GM18499 (cell line): Measurements from ENCODE around the gene BTAF1.
"Not testable (repeated sequence)": the region's sequence is repeated elsewhere in the genome, so short reads cannot be mapped to it uniquely, and the experiment has no call there.

Source experiments
- ATAC-seq: cut with Tn5 transposase; IDR thresholded peaks from one replicate; pipeline ENCODE4 v1.9.1; 2021; ENCODE audit warnings: moderate number of reproducible peaks; ENCODE audit not compliant: insufficient read depth, unreplicated experiment

The BTAF1 gene

DNA sequence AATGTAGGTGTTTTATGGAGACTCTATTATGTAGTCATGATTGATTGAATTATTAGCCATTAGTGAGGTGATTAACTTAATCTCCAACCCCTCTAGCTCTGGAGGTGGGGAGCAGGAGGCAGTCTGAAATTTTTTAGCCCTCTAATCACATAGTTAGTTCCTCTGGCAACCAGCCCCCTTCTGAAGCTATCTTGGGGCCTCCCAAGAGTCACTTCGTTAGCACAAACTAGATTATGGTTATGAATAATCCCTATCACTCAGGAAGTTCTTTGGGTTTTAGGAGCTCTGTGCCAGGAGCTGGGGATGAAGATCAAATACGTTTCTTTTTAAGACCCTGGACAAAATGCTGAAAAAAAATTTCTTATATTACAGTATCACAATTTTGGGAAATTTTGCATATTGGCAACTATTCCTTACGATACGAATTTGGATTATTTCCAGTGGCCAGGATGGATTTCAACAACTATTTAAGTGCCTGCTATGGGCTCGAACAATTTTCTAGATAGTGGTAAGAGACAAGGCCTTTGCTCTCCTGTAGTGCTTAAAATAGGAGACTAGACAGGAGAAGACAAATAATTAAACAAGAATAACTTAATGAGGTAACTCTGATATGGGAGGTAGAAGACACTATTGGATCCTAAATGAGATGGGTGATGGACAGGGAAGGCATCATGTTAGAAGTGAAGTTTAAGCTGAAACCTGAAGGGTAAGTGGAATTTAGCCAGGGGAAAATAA lies 52.9 kb downstream of the BTAF1 start:
- no peak for ATAC-seq

DNA sequence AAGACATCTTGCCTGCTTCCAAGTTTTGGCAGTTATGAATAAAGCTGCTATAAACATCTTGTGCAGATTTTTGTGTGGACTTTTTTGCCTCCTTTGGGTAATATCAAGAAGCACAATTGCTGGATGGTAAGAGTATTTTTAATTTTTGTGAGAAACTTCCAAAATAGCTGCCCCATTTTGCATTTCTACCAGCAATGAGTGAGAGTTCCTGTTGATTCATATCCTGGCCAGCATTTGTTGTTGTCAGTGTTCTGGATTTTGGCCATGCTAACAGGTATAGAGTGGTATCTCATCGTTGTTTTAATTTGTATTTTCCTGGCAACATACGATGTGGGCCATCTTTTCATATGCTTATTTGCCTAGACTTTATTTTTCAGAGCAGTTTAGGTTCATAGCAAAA lies 53.9 kb downstream of the BTAF1 start:
- ATAC-seq, result no peak

DNA sequence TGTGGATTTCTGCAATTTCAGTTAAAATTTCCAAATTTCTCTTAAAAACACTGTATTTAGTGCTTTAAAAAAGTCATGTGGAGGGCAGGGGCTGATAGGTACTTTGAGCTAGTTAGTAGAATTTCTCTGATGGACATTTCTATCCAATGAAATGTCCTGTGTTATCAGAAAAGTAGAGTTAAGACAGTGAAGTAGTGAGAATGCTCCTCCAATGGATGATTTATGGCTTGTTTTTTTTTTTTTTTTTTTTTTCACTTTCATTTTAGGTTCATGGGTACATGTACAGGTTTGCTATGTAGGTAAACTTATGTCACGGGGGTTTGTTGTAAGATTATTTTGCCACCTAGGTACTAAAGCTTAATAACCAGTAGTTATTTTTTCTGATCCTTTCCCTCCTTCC lies 55.0 kb downstream of the BTAF1 start:
- no peak for ATAC-seq

DNA sequence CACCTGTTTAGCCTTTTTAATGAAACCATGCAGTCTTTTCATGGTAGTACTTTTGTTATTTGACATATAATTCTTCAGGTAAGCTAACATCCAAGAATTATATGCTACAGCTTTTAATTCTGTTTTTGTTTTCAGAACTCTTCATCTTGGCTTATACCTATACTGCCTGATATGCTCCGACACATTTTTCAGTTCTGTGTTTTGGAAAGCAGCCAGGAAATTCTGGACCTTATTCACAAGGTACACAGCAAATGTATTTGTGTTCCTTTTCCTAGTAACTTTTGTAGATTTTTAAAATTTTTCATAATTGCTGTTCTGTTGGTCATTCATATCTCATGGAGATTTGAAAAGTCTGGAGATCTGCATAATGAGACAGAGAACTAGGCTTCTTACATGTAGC lies 56.7 kb downstream of the BTAF1 start:
- ATAC-seq, result no peak

DNA sequence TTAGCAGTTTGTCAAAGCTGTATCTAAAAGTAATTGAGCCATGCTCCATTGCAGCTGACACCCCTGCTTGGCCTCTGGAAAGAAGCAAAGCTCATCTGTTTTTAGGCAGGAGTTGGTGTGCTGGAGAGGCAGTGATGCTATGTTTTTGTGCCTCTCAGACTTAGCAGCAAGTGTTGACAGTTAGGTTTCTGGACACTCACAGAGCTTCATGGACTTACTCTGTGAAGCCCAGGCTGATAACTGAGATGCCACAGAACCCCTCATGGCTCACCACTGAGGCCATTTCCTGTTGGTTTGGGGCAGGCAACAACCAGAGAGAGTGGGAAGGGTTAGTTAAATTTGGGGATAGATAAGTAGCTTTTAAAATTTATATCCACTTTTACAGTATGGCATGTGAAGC lies 59.8 kb downstream of the BTAF1 start:
- ATAC-seq, result no peak

DNA sequence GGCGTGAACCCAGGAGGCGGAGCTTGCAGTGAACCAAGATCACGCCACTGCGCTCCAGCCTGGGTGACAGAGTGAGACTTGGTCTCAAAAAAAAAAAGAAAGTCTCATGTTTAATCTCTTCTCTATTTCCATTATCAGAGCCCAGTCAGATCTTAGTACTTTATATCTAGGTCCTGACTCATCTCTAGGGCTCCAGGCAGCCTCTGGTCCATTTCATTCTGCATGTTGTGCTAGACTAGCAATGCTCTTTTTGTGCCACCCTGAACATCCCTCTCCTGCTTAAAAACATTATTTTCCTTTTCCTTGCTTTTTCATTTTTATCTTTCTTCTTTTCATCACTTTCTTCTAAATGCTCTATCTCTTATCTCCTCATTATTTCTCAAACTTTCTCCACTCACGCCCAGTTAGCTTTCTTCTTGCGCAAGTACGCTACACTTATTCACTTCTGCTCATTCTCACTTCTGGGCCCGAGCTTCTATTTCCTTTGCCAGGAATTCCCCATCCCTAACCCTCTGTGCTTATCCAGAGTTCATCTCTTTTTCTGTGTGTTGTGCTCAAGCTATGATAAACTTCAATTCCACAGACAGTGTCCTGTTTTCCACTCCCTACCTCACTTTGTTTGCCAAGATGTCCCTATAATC lies 63.9 kb downstream of the BTAF1 start:
- ATAC-seq, result no peak

DNA sequence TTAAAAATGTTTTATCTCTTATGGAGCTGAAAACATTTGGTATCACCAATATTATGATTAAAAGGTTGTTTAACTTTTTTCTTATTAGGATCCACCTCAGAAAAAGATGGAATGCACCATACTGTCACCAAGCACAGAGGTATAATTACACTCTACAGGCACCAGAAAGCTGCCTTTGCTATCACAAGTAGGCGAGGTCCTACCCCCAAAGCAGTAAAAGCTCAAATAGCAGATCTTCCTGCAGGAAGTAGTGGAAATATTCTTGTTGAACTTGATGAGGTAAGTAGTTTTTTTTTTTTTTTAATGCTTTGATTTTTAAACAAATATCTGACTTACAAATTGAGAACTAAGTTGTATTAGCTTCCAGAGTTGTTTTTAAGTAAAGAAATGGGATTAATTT lies 68.5 kb downstream of the BTAF1 start:
- ATAC-seq, result no peak

DNA sequence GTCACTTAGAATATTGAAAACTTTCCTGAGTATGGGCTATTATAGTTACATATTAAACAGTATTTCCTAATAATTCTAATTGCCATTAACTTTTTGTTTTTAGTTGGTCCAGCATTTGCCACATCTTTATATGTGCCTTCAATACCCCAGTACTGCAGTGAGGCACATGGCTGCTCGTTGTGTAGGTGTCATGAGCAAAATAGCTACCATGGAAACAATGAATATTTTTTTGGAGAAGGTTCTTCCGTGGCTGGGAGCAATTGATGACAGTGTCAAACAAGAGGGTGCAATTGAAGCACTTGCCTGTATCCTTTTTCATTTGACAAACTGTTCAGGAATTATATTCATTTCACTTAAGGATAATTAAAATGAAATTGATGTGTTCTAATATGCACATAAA lies 72.7 kb downstream of the BTAF1 start:
- ATAC-seq, result no peak

DNA sequence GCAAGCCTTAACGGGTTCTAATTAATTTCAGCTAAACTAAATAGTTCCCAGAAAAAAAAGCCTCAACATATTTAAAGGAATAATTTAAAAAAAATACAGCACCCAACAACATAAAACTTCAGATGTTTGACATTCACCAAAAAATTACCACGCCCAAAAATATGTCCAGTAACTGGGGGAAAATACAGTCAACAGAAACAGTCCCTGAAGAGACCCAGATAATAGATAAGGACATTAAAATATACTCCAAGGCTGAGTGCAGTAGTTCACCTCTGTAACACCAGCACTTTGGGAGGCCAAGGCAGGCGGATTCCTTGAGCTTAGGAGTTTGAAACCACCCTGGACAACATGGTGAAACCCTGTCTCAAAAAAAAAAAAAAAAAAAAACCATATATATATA lies 78.0 kb downstream of the BTAF1 start:
- no peak for ATAC-seq

DNA sequence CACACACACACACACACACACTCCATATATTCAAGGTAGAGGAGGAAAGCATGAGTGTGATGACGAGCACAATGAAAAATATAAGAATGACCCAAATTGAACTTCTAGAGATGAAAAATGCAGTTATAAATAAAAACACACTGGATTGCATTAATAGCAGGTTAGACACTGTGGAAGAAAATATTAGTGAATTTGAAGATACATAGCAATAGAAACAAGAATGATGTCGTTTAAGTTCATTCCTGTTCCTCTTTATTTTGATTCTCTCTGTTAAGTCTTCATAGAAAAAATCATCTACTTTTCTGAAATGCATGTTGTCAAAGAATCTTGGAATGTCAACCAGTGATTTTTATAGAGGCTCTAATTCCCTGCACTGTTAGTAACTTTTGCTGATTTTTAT lies 78.4 kb downstream of the BTAF1 start:
- no peak for ATAC-seq

DNA sequence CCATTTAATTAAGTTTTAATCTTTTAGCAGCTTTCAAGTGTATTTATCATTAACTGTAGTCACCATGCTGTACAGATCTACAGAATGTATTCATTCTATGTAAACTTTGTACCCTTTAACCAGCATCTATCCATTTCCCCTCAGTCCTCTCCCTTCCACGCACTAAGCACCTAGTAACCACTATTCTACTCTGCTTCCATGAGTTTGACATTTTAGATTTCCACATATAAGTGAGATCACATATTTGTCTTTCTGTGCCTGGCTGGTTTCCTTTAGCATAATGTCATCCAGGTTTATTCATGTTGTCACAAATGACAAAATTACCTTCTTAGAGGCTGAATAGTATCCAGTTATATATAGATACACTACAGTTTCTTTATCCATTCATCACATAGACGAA lies 79.7 kb downstream of the BTAF1 start:
- ATAC-seq, result no peak

DNA sequence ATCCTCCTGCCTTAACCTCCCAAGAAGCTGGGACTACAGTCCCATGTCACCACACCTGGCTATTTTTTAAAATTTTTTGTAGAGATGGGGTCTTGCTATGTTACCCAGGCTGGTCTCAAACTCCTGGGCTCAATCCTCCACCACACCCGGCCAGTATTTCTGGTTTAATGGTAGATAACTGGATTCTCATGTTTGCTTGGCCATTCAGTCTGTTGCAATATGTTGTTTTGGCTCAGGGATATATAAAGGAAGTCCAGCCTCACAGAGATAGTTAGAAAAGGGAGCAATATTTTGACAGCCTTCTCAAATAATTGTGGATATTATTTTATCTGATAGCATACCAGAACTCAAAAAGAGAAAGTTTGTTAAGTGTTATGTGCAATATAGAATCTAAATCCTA lies 82.4 kb downstream of the BTAF1 start:
- ATAC-seq, result no peak

DNA sequence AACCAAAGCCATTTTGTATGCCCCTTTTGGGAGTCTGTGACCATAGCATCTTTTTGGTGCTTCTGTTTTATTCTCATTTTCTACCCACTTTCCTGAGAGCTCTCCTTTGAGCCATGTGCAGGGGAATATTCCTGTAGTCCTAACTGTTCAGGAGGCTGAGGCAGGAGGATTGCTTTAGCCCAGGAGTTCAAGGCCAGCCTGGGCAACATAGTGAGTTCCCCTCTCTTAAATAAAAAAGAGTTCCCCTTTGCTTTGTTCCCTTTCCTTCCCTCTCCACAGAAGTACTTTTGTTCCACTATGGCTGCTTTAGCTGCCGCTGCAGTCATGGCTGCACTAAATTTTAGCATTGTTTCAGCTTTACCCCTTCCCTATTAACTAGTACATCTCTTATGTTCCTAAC lies 85.9 kb downstream of the BTAF1 start:
- no peak for ATAC-seq

DNA sequence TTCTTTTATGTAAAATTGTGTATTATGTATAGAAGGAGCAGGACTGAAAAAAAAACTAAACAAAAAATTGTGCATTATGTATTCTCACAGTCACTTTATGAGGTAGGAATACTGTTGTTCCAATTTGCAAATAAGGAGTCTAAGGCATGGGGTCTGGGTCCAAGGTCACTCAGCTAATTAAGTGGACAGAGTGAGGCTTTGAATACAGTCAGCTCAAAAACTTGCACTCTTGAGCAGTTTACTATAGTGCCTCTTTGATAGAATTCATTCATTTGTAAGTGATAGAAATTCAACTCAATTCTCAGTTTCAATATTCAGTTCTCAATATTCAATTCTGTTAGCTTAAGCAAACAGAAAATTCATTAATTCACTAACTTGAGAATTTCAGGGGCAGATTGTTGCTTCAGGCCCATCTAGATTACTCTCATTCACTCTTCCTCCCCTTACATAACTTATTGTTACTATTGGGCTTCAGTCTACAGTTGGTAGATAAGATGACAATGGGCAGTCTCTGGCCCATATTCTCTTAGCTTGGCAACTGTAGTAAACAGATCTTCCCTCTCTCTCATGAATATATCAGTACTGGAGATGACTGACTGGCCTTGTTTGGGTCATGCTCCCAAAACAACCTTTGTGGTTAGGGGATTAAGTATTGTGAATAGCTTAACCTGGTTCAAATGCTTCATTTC lies 86.6 kb downstream of the BTAF1 start:
- no peak for ATAC-seq

DNA sequence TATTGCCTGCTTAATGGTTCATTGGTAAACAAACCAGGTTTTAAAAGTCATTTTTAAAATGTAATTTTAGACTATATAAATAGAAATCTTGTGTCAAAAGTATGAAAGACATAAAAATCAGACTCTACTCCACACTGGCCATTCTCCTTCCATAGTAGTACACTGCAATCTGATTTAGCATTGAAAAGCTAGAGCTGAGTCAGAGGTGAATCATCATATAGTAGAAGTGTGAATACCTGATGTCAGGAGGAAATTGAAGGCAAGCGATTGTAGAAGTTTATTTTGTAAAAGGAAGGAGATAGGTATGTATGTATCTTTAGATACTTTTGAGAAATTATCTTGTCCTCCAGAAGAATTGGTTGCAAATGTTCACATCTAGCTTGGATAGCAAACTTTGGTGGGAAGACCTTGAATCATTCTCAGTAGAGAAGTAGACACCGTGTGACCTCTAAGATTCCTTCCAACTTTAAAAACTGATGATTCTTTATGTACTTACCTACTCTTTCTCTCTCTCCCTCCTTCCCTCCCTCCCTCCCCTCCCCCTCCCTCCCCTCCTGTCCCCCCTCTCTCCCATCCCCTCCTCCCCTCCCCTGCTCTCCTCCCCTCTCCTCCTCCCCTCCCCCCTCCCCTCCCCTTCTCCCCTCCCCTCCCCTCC lies 88.1 kb downstream of the BTAF1 start:
- no peak for ATAC-seq

DNA sequence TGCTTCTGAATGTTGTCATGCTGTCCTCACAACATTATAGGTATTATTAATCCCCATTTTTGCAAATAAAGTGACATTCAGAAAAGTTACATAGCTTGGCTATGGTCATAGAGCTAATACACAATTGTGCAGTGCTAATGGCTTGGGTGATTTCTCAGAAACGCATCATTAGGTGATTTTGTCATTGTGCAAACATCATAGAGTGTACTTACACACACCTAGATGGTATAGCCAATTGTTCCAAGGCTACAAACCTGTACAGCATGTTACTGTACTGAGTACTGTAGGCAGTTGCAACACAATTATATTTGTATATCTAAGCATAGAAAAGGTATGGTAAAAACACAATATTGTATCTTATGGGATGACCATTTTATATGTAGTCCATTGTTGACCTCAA lies 91.0 kb downstream of the BTAF1 start:
- no peak for ATAC-seq

DNA sequence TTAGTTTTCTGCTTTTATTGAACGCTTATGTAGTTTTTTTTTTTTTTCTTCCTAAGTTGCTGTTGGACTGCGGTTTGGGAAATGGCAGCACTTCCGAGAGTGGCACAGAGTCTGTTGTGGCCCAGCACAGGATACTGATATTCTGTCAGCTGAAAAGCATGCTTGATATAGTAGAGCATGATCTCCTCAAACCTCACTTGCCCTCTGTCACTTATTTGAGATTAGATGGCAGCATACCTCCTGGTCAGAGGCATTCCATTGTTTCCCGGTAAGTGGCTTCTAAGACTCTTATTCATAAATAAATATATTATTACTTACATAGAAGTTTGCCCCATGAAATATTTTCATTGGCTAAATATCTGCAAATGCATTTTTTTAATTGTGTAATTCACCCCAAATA lies 101.1 kb downstream of the BTAF1 start:
- no peak for ATAC-seq

DNA sequence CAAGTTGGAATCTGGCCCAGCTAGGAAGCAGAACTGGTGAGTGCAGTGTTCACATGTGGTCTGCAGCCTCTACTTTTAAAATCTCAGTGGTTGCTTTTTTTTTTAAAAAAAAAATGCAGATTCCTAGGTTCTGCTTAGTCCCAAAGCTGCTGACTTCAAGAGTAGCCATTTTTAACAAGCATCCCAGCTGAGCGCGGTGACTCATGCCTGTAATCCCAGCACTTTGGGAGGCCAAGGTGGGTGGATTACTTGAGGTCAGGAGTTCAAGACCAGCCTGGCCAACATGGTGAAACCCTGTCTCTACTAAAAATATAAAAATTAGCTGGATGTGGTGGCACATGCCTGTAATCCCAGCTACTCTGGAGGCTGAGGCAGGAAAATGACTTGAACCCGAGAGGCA lies 101.8 kb downstream of the BTAF1 start:
- not testable (repeated sequence) for ATAC-seq

DNA sequence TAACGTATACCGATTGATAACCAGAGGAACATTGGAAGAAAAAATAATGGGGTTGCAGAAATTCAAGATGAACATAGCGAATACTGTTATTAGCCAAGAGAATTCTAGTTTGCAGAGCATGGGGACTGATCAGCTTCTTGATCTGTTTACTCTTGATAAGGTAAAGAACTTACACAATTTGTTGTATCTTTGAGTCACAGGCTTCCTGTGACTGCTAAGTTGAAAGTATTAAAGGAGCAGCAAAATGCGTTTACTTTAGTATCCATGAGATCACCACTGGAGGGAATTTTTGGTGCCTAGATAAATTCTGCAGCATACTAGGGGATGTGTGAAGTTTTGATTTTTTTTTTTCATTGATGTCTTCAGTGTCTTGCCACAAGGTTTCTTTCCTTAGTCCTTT lies 103.6 kb downstream of the BTAF1 start:
- ATAC-seq, result no peak

DNA sequence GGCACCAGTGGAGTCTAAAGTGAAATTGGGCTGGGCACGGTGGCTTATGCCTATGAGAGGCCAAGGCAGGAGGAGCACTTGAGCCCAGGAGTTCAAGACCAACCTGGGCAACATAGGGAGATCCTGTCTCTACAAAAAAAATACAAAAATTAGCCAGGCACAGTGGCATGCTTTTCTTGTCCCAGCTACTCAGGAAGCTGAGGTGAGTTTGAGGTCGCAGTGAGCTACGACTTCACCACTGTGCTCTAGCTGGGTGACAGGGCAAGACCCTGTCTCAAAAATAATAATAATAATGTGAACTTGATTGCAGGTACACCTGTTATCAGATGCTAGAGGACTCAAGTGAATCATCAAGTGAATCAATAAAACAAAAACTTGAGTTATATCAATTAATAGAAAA lies 108.0 kb downstream of the BTAF1 start:
- ATAC-seq, result no peak

DNA sequence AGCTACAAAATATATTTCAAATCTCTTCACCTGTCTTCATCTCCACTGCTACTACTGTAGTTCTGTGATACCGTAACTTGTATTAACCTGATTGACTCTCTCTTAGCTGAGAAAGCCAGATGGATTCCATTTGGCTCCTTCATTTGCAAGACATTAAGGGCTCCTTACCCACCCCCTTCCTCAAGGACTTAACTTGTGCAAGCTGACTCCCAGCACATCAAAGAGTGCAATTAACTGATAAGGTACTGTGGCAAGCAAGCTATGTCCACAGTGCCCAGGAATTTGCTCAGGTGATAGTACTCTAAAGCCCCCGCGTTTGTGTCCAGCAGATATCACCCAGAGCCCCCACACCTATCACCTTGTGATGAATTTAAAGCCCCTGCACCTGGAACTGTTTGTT lies 109.5 kb downstream of the BTAF1 start:
- not testable (repeated sequence) for ATAC-seq
